ENCODE data around the gene DSCAML1. TPM values are rescaled to one million over a fixed set of nuclear protein-coding genes. Genes with fewer than 3 reads are reported as not detected.

Gene DSCAML1
- total and polyA plus RNA-seq, 3 donors from 2014 or later: 1.6 to 6.1 (median 3.0) TPM

DNA sequence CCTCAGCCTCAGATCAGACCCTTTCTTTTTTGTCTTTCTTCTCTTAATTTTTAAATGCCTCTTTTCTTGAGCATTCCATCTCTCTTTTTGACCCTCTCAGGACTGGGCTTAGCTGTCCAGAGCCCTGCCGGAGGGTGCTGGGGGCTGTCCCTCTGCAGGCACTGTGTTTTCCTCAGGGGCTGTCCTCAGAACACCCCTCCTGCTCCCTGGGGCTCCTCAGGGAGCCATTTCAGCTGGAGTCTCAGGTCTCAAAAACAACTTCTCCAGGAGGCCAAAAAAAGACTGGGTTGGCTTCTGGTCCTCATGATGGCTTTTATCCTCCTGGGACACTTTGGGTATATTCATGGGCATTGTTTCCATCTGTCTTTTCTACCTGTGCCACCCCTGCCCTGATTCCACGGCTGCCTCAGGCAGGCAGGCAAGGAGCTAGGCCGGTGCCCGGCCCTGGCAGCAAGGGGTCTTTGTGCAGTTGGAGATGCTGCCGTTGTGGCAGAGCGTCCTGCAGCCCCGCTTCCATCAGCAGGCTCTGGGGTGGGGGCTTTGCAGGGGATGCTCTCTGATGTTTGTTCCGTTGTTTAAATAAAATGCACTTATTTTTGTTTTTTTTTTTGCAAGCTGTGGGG lies 384.3 kb downstream of the DSCAML1 start:
- intact Hi-C loops (cut with DNase I; ENCODE audit: low total_unique reads): no loop called here
- DNase-seq: no peak
- Histone ChIP-seq H3K4me3 (no peak overlapping the region), H3K9me3 (no peaks in the 10 kb centered on the region), H3K36me3 (ENCODE audit: low read depth, missing control alignments) (no peaks in the 10 kb centered on the region), H3K27me3 (no peaks in the 10 kb centered on the region), H3K27ac (no peak overlapping the region), H3K4me1 (no peaks in the 10 kb centered on the region)
- no peak for TF ChIP-seq POLR2A (IDR thresholded peaks at IDR 0.05)
- TF ChIP-seq, protein P1, sequence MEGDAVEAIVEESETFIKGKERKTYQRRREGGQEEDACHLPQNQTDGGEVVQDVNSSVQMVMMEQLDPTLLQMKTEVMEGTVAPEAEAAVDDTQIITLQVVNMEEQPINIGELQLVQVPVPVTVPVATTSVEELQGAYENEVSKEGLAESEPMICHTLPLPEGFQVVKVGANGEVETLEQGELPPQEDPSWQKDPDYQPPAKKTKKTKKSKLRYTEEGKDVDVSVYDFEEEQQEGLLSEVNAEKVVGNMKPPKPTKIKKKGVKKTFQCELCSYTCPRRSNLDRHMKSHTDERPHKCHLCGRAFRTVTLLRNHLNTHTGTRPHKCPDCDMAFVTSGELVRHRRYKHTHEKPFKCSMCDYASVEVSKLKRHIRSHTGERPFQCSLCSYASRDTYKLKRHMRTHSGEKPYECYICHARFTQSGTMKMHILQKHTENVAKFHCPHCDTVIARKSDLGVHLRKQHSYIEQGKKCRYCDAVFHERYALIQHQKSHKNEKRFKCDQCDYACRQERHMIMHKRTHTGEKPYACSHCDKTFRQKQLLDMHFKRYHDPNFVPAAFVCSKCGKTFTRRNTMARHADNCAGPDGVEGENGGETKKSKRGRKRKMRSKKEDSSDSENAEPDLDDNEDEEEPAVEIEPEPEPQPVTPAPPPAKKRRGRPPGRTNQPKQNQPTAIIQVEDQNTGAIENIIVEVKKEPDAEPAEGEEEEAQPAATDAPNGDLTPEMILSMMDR (IDR thresholded peaks at IDR 0.05): no peak
- 95 to 97% methylated on average over 8 of the region's 8 CpGs for WGBS, 2 donors

DNA sequence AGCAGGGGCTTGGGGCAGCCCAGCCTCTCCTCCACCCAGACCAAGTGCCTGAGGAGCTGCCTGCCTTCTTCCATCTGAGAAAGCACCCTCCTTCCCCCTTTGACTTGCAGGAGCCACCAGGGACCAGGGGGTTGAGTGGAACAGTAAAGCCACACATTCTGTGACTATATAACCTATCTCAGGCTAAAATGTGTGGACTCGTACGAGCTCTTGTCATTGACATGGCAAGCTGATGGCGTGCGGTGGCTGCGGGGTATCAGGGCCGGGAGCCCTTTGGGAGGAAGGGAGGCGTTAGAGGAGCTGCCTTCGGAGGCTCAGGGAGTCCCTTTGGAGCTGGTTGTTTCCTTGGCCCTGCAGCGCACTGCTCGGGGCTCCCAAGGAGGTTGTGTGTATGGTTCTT lies 384.8 kb downstream of the DSCAML1 start:
- intact Hi-C loops (cut with DNase I; ENCODE audit: low total_unique reads): no loop called here
- no peak overlapping the region for H3K4me3 ChIP-seq
- no peaks in the 10 kb centered on the region for H3K9me3 ChIP-seq
- TF ChIP-seq POLR2A (IDR thresholded peaks at IDR 0.05): no peak
- TF ChIP-seq, protein P1 (IDR thresholded peaks at IDR 0.05): no peak
- H3K27ac ChIP-seq: no peak overlapping the region
- WGBS, 2 donors: 86 to 88% methylated on average over 10 of the region's 10 CpGs
- no peaks in the 10 kb centered on the region for H3K36me3 ChIP-seq (ENCODE audit: low read depth, missing control alignments)
- no peaks in the 10 kb centered on the region for H3K4me1 ChIP-seq
- no peaks in the 10 kb centered on the region for H3K27me3 ChIP-seq
- no peak for DNase-seq

- no peaks in the 10 kb centered on the region for H3K9me3 ChIP-seq
- no peak for DNase-seq
- no peaks in the 10 kb centered on the region for H3K36me3 ChIP-seq (ENCODE audit: low read depth, missing control alignments)
- WGBS, 2 donors: 92 to 94% methylated on average over 8 to 9 of the region's 10 CpGs
- TF ChIP-seq, protein P1 (IDR thresholded peaks at IDR 0.05): no peak
- no peak for TF ChIP-seq POLR2A (IDR thresholded peaks at IDR 0.05)
- no peak overlapping the region for H3K27ac ChIP-seq
- no peak overlapping the region for H3K4me3 ChIP-seq
- H3K27me3 ChIP-seq: no peaks in the 10 kb centered on the region
- intact Hi-C loops (cut with DNase I; ENCODE audit: low total_unique reads): no loop called here
- no peaks in the 10 kb centered on the region for H3K4me1 ChIP-seq
Observed at GRCh38 chr11:117411736-117412135, 385.3 kb downstream of the DSCAML1 start.

DNA sequence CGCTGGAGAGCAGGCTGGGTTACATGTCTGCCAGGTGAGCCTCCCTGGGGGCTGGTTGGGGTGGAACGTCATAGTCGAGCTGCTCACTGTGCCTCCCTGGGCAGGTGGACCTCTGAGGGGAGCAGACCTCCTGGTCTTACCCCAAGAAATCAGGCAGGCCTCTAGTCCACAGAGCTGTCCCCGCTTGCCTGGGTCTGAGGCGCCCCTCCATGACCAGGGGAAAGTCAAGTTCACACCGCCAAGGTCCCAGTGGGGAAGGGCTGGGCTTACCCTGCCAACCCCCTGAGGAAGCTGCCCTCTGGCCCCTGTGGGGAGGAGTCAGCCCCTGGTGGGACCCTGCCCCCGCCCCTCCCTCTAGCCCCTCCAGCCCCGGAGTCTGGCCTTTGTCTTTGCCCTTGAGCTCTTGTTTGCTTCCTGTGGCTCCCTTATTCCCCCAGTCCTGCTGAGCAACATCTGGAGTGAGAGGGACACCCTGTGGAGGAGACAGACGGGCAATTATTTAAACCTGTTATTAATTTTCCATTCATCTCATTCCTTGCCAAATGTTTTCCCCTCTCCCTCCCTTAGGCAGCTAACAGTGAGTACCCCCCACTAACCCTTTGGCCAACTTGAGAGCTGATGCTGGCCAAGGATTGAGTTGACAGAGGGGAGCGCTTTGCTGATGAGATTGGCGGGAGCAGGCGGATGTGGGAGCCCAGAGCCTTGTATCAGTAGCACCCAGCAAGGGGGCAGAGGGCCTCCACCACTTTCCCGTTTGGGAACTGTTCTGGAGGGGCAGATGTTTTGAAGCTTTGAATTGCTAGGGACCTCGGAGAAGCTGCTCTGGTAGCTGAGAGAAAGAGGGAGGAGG lies 385.9 kb downstream of the DSCAML1 start:
- no peaks in the 10 kb centered on the region for H3K9me3 ChIP-seq
- TF ChIP-seq POLR2A (IDR thresholded peaks at IDR 0.05): no peak
- TF ChIP-seq, protein P1 (IDR thresholded peaks at IDR 0.05): no peak
- no peaks in the 10 kb centered on the region for H3K4me1 ChIP-seq
- WGBS, 2 donors: 89 to 90% methylated on average over 11 to 13 of the region's 14 CpGs
- no peaks in the 10 kb centered on the region for H3K36me3 ChIP-seq (ENCODE audit: low read depth, missing control alignments)
- no peak overlapping the region for H3K4me3 ChIP-seq
- no peak overlapping the region for H3K27ac ChIP-seq
- DNase-seq: no peak
- H3K27me3 ChIP-seq: no peaks in the 10 kb centered on the region
- intact Hi-C loops (cut with DNase I; ENCODE audit: low total_unique reads): no loop called here

Data from testis (tissue), 3 donors.